HCEC 1CT (cell line): ENCODE results near the gene SETD2.

Source experiments
- DNase-seq: peaks from one replicate; pipeline ENCODE4 v3.0.0-alpha.2; 2017

The SETD2 gene

GRCh38 chr3:47006145-47006651 is 157.7 kb downstream of the SETD2 start:
- DNase-seq = no peak

GRCh38 chr3:47005212-47006144 is 158.4 kb downstream of the SETD2 start:
- DNase-seq = no peak

- no peak for DNase-seq
Measured at GRCh38 chr3:47004369-47005211, 159.3 kb downstream of the SETD2 start.

- DNase-seq = no peak
Measured at GRCh38 chr3:47003461-47004368, 160.2 kb downstream of the SETD2 start.

GRCh38 chr3:47003056-47003410 is 160.9 kb downstream of the SETD2 start:
- no peak for DNase-seq

GRCh38 chr3:47002171-47003055 is 161.5 kb downstream of the SETD2 start:
- DNase-seq = no peak

GRCh38 chr3:47001731-47002170 is 162.2 kb downstream of the SETD2 start:
- no peak for DNase-seq

- no peak for DNase-seq
Measured at GRCh38 chr3:47000922-47001730, 162.8 kb downstream of the SETD2 start.

GRCh38 chr3:47000198-47000815 is 163.6 kb downstream of the SETD2 start:
- DNase-seq = peak; percentile 16

- DNase-seq = no peak
Measured at GRCh38 chr3:46999516-47000197, 164.3 kb downstream of the SETD2 start.

- DNase-seq = no peak
Measured at GRCh38 chr3:46998852-46999515, 164.9 kb downstream of the SETD2 start.

GRCh38 chr3:46998121-46998851 is 165.6 kb downstream of the SETD2 start:
- peak; percentile 8 for DNase-seq

- no peak for DNase-seq
Measured at GRCh38 chr3:46997453-46998091, 166.3 kb downstream of the SETD2 start.

GRCh38 chr3:46996689-46997452 is 167.0 kb downstream of the SETD2 start:
- DNase-seq = no peak

GRCh38 chr3:46995901-46996562 is 167.9 kb downstream of the SETD2 start:
- no peak for DNase-seq
